Astrocyte (in vitro differentiated cells and primary cell): ENCODE measurements around the gene DHRS2. TPM values are rescaled to one million over a fixed set of nuclear protein-coding genes. Genes with fewer than 3 reads are reported as not detected.

Experiments used
- DNase-seq: peaks from one replicate; pipeline ENCODE4 v3.0.0-alpha.2; 2010; ENCODE audit warnings: low read depth
- FAIRE-seq: peaks from 2 replicates; lab custom pipeline; 2011; peaks lifted over from hg19 to GRCh38; lab: Jason Lieb, UNC
- H2AFZ ChIP-seq: 2 replicates; pipeline ENCODE4 v1.6.0; 2012; ENCODE audit warnings: low read depth, low read length, inconsistent platforms
- H3K27ac ChIP-seq: 2 replicates; pipeline ENCODE4 v1.5.1; 2011; ENCODE audit warnings: low read depth, low read length, inconsistent platforms
- H3K27me3 ChIP-seq: 2 replicates; pipeline ENCODE4 v1.6.0; 2011; ENCODE audit warnings: low read length, inconsistent platforms; ENCODE audit not compliant: insufficient read depth
- H3K36me3 ChIP-seq: 2 replicates; pipeline ENCODE4 v1.5.1; 2011; ENCODE audit warnings: low read length, inconsistent platforms; ENCODE audit not compliant: insufficient read depth
- H3K4me1 ChIP-seq: 2 replicates; pipeline ENCODE4 v1.5.1; 2011; ENCODE audit warnings: low read length, inconsistent platforms; ENCODE audit not compliant: insufficient read depth
- H3K4me2 ChIP-seq: 2 replicates; pipeline ENCODE4 v1.6.0; 2012; ENCODE audit warnings: low read length, inconsistent platforms
- H3K4me3 ChIP-seq: 2 replicates; pipeline ENCODE4 v1.5.1; 2011; ENCODE audit warnings: low read depth, mild to moderate bottlenecking, low read length, inconsistent platforms; ENCODE audit not compliant: insufficient read depth
- H3K79me2 ChIP-seq: 2 replicates; pipeline ENCODE4 v1.6.0; 2012; ENCODE audit warnings: mild to moderate bottlenecking, low read length, inconsistent platforms; ENCODE audit not compliant: insufficient read depth
- H3K9ac ChIP-seq: 2 replicates; pipeline ENCODE4 v1.6.0; 2012; ENCODE audit warnings: mild to moderate bottlenecking, low read length, inconsistent platforms
- H3K9me3 ChIP-seq: 2 replicates; pipeline ENCODE4 v1.5.1; 2012; ENCODE audit warnings: low read depth, mild to moderate bottlenecking, low read length, inconsistent platforms; ENCODE audit not compliant: insufficient read depth
- H4K20me1 ChIP-seq: 2 replicates; pipeline ENCODE4 v1.6.0; 2012; ENCODE audit warnings: low read length, inconsistent platforms; ENCODE audit not compliant: insufficient read depth
- H3K27ac Mint-ChIP-seq: one replicate; pipeline ENCODE4 v1.8.0; 2021; ENCODE audit warnings: mild to moderate bottlenecking, mixed read lengths; ENCODE audit not compliant: unreplicated experiment
- H3K27me3 Mint-ChIP-seq: one replicate; pipeline ENCODE4 v1.8.0; 2021; ENCODE audit warnings: low read depth, mixed read lengths; ENCODE audit not compliant: unreplicated experiment
- H3K36me3 Mint-ChIP-seq: one replicate; pipeline ENCODE4 v1.8.0; 2021; ENCODE audit warnings: low read depth, mixed read lengths; ENCODE audit not compliant: unreplicated experiment
- H3K4me1 Mint-ChIP-seq: one replicate; pipeline ENCODE4 v1.8.0; 2021; ENCODE audit warnings: low read depth, mixed read lengths; ENCODE audit not compliant: unreplicated experiment
- H3K4me3 Mint-ChIP-seq: one replicate; pipeline ENCODE4 v1.8.0; 2021; ENCODE audit warnings: mild to moderate bottlenecking, moderate library complexity, mixed read lengths; ENCODE audit not compliant: unreplicated experiment
- H3K9me3 Mint-ChIP-seq: one replicate; pipeline ENCODE4 v1.8.0; 2021; ENCODE audit warnings: mild to moderate bottlenecking, mixed read lengths; ENCODE audit not compliant: unreplicated experiment
- CTCF ChIP-seq: IDR thresholded peaks from 2 replicates; pipeline ENCODE4 v1.5.1; 2011; ENCODE audit warnings: low read depth, mild to moderate bottlenecking, inconsistent platforms, low read length, moderate library complexity; ENCODE audit not compliant: insufficient read depth
- EZH2 ChIP-seq: IDR thresholded peaks from 2 replicates; pipeline ENCODE4 v1.6.1; 2012; ENCODE audit warnings: mild to moderate bottlenecking, low read length, inconsistent platforms; ENCODE audit not compliant: insufficient read depth
- total RNA-seq: library from RNA; stranded (reverse); gene quantifications from 2 replicates; pipeline ENCODE4 v1.2.1, GENCODE V29; 2021

The DHRS2 gene
- total RNA-seq, 1 donor from 2014 or later, result 1.1 TPM

- H2AFZ ChIP-seq, result no peak overlapping the region
- H3K4me1 Mint-ChIP-seq, result peaks cover 19% of the 10 kb centered on the region
- no peak overlapping the region for H3K4me3 ChIP-seq
- H3K36me3 ChIP-seq, result no peaks in the 10 kb centered on the region
- no peaks in the 10 kb centered on the region for H3K36me3 Mint-ChIP-seq
- H3K79me2 ChIP-seq, result no peaks in the 10 kb centered on the region
- FAIRE-seq (no peak), DNase-seq (no peak)
- H3K27ac ChIP-seq, result no peak overlapping the region
- H3K27me3 Mint-ChIP-seq, result peaks cover 5% of the 10 kb centered on the region
- no peaks in the 10 kb centered on the region for H4K20me1 ChIP-seq
- TF ChIP-seq EZH2 (no peak), CTCF (no peak)
- no peaks in the 10 kb centered on the region for H3K9me3 ChIP-seq
- peaks cover 5% of the 10 kb centered on the region for H3K9me3 Mint-ChIP-seq
- no peaks in the 10 kb centered on the region for H3K27me3 ChIP-seq
- H3K4me2 ChIP-seq, result no peak overlapping the region
- no peak overlapping the region for H3K9ac ChIP-seq
- no peak overlapping the region for H3K4me3 Mint-ChIP-seq
- no peak overlapping the region for H3K27ac Mint-ChIP-seq
- H3K4me1 ChIP-seq, result no peaks in the 10 kb centered on the region
Measured at GRCh38 chr14:23604148-23604547, 32.0 kb upstream of the DHRS2 start.

- Histone ChIP-seq H3K27me3 (no peaks in the 10 kb centered on the region), H3K4me1 (no peaks in the 10 kb centered on the region), H4K20me1 (no peaks in the 10 kb centered on the region), H3K27ac (no peak overlapping the region), H3K4me3 (no peak overlapping the region), H3K9me3 (no peaks in the 10 kb centered on the region), H3K9ac (no peak overlapping the region), H3K36me3 (no peaks in the 10 kb centered on the region), H2AFZ (no peak overlapping the region), H3K79me2 (no peaks in the 10 kb centered on the region), H3K4me2 (no peak overlapping the region)
- Mint-ChIP-seq H3K36me3 (no peaks in the 10 kb centered on the region), H3K27ac (no peak overlapping the region), H3K27me3 (peaks cover 6% of the 10 kb centered on the region), H3K9me3 (no peaks in the 10 kb centered on the region), H3K4me3 (no peak overlapping the region), H3K4me1 (peaks cover 19% of the 10 kb centered on the region)
- FAIRE-seq (no peak), DNase-seq (no peak)
- no peak for TF ChIP-seq CTCF
- TF ChIP-seq EZH2, result no peak
Measured at GRCh38 chr14:23604675-23605170, 31.4 kb upstream of the DHRS2 start.

GRCh38 chr14:23605931-23606585 is 30.1 kb upstream of the DHRS2 start:
- DNase-seq, result peak; percentile 17
- no peak overlapping the region for H2AFZ ChIP-seq
- H3K4me1 Mint-ChIP-seq, result peaks cover 19% of the 10 kb centered on the region

More at GRCh38 chr14:23605931-23606585, 30.1 kb upstream of the DHRS2 start:
- Mint-ChIP-seq H3K4me3 (no peak overlapping the region), H3K27me3 (peaks cover 3% of the 10 kb centered on the region), H3K27ac (no peak overlapping the region), H3K9me3 (peaks cover 3% of the 10 kb centered on the region), H3K36me3 (no peaks in the 10 kb centered on the region)
- Histone ChIP-seq H3K9ac (no peak overlapping the region), H3K9me3 (no peaks in the 10 kb centered on the region), H4K20me1 (no peaks in the 10 kb centered on the region), H3K79me2 (no peaks in the 10 kb centered on the region), H3K36me3 (no peaks in the 10 kb centered on the region), H3K4me2 (no peak overlapping the region), H3K27ac (no peak overlapping the region), H3K4me3 (no peak overlapping the region), H3K4me1 (no peaks in the 10 kb centered on the region), H3K27me3 (peaks cover 2% of the 10 kb centered on the region)
- TF ChIP-seq CTCF, result no peak
- TF ChIP-seq EZH2, result no peak
- FAIRE-seq, result no peak
